Keratinocyte (primary cell): ENCODE measurements around the gene STIM1. TPM values are rescaled to one million over a fixed set of nuclear protein-coding genes. Genes with fewer than 3 reads are reported as not detected.

Experiments
- DNase-seq: peaks from one replicate; pipeline ENCODE4 v3.0.0-alpha.2; 2011; ENCODE audit warnings: low read depth, missing footprints, low spot score
- FAIRE-seq: peaks from 2 replicates; lab custom pipeline; 2011; peaks lifted over from hg19 to GRCh38; lab: Jason Lieb, UNC
- H2AFZ ChIP-seq: 2 replicates; pipeline ENCODE4 v1.6.0; 2012; ENCODE audit warnings: low read length, control low read depth, inconsistent platforms; ENCODE audit not compliant: control insufficient read depth
- H3K27ac ChIP-seq: 2 replicates; pipeline ENCODE4 v1.5.1; 2011; ENCODE audit warnings: low read length; ENCODE audit not compliant: control insufficient read depth, insufficient read depth
- H3K27me3 ChIP-seq: 3 replicates; pipeline ENCODE4 v1.6.0; 2011; ENCODE audit warnings: low read length; ENCODE audit not compliant: control insufficient read depth, insufficient read depth; ENCODE audit errors: extremely low read depth
- H3K36me3 ChIP-seq, 2 experiments: 2 replicates in 1 of 2; 3 replicates in 1 of 2; pipeline ENCODE4 v1.5.1; 2011; ENCODE audit warnings: low read length in 2 of 2, mild to moderate bottlenecking in 1 of 2; ENCODE audit not compliant: control insufficient read depth in 2 of 2, insufficient read depth in 2 of 2; ENCODE audit errors: extremely low read depth in 1 of 2
- H3K4me1 ChIP-seq: 3 replicates; pipeline ENCODE4 v1.5.1; 2011; ENCODE audit warnings: low read length; ENCODE audit not compliant: control insufficient read depth, insufficient read depth; ENCODE audit errors: extremely low read depth
- H3K4me2 ChIP-seq: 3 replicates; pipeline ENCODE4 v1.6.0; 2011; ENCODE audit warnings: low read depth, low read length; ENCODE audit not compliant: control insufficient read depth, insufficient read depth; ENCODE audit errors: extremely low read depth
- H3K4me3 ChIP-seq, 3 experiments: fragments of 200-600 bp in 1 of 3; sonication (generic) in 1 of 3; 2 replicates in 2 of 3; 3 replicates in 1 of 3; pipeline ENCODE4 v1.5.1; 2011 to 2016; ENCODE audit warnings: low read length in 3 of 3, mild to moderate bottlenecking in 3 of 3, control low read depth in 2 of 3, inconsistent platforms in 1 of 3, low read depth in 1 of 3, mixed read lengths in 1 of 3, mixed run types in 1 of 3, moderate library complexity in 1 of 3; ENCODE audit not compliant: control insufficient read depth in 2 of 3, insufficient read depth in 2 of 3; ENCODE audit errors: extremely low read depth in 1 of 3
- H3K79me2 ChIP-seq: 2 replicates; pipeline ENCODE4 v1.6.0; 2012; ENCODE audit warnings: low read length; ENCODE audit not compliant: control insufficient read depth, insufficient read depth
- H3K9ac ChIP-seq: 3 replicates; pipeline ENCODE4 v1.6.0; 2011; ENCODE audit warnings: low read length; ENCODE audit not compliant: control insufficient read depth, insufficient read depth; ENCODE audit errors: extremely low read depth
- H3K9me1 ChIP-seq: 3 replicates; pipeline ENCODE4 v1.6.0; 2011; ENCODE audit warnings: low read length; ENCODE audit not compliant: control insufficient read depth, insufficient read depth; ENCODE audit errors: extremely low read depth
- H3K9me3 ChIP-seq: 2 replicates; pipeline ENCODE4 v1.5.1; 2012; ENCODE audit warnings: low read depth, low read length; ENCODE audit not compliant: control insufficient read depth
- H4K20me1 ChIP-seq: 3 replicates; pipeline ENCODE4 v1.6.0; 2011; ENCODE audit warnings: low read length; ENCODE audit not compliant: control insufficient read depth, insufficient read depth; ENCODE audit errors: extremely low read depth
- CTCF ChIP-seq, 3 experiments: IDR thresholded peaks in 1 of 3; conservative IDR thresholded peaks in 1 of 3; optimal IDR thresholded peaks in 1 of 3; 2 replicates in 2 of 3; 3 replicates in 1 of 3; pipeline versions ENCODE3 to v1.5.1; 2011; ENCODE audit warnings: low read length in 3 of 3, mild to moderate bottlenecking in 3 of 3, moderate library complexity in 2 of 3, control low read depth in 1 of 3, inconsistent platforms in 1 of 3; ENCODE audit not compliant: insufficient read depth in 2 of 3; ENCODE audit errors: extremely low read depth in 1 of 3
- EZH2 ChIP-seq: IDR thresholded peaks from one replicate; pipeline ENCODE4 v1.6.1; 2012; ENCODE audit warnings: inconsistent platforms, mild to moderate bottlenecking, low read length, moderate library complexity
- dilution Hi-C: fragments of 300-500 bp; cut with MboI; formaldehyde crosslinking; loops from one replicate; pipeline ENCODE4 v1.7.0; 2020; ENCODE audit warnings: low sequenced_read_pairs; ENCODE audit not compliant: extremely low pct_ligation_motif_present
- polyA plus RNA-seq, 5 experiments: library from polyadenylated mRNA; depleted of rRNA in 3 of 5; stranded (reverse) in 3 of 5; stranded (forward) in 1 of 5; unstranded in 1 of 5; fragments of >200 nt; gene quantifications; 1 replicate in 1 of 5; 2 replicates in 3 of 5; 3 replicates in 1 of 5; pipeline versions ENCODE4 v1.2.1 to v1.2.3, GENCODE V29; 2011 to 2012; ENCODE audit warnings: missing spikeins in 2 of 5, low read depth in 1 of 5, low replicate concordance in 1 of 5

STIM1 gene
- polyA plus RNA-seq, 1 donor (not counting 4 experiments of a cell fraction or from before 2014, with no cell fraction given), result 23.7 TPM

GRCh38 chr11:3927129-3927796, 71.8 kb downstream of the STIM1 start:
- H3K9me3 ChIP-seq, result no peaks in the 10 kb centered on the region
- TF ChIP-seq CTCF (optimal IDR thresholded peaks at IDR 0.05 in 1 of 3, IDR thresholded peaks at IDR 0.05 in 1 of 3, conservative IDR thresholded peaks at IDR 0.05 in 1 of 3; ENCODE audit: extremely low read depth in 1 of 3, insufficient read depth in 2 of 3, low read length in 3 of 3) (no peak), EZH2 (no peak)
- H3K4me2 ChIP-seq, result no peak overlapping the region
- dilution Hi-C loops, result no loop called here
- H3K4me3 ChIP-seq, result no peak overlapping the region
- H2AFZ ChIP-seq, result no peak overlapping the region
- H3K9ac ChIP-seq, result no peak overlapping the region
- FAIRE-seq (no peak), DNase-seq (no peak)
- no peaks in the 10 kb centered on the region for H3K9me1 ChIP-seq
- no peaks in the 10 kb centered on the region for H4K20me1 ChIP-seq
- no peaks in the 10 kb centered on the region for H3K27me3 ChIP-seq
- H3K79me2 ChIP-seq, result peaks cover 16% of the 10 kb centered on the region
- peaks cover 8% of the 10 kb centered on the region for H3K4me1 ChIP-seq
- peaks cover 0 to 3% of the 10 kb centered on the region in 2 experiments for H3K36me3 ChIP-seq
- no peak overlapping the region for H3K27ac ChIP-seq

- H3K27me3 ChIP-seq, result no peaks in the 10 kb centered on the region
- no peak overlapping the region for H3K9ac ChIP-seq
- TF ChIP-seq EZH2, result no peak
- no peak for TF ChIP-seq CTCF (optimal IDR thresholded peaks at IDR 0.05 in 1 of 3, IDR thresholded peaks at IDR 0.05 in 1 of 3, conservative IDR thresholded peaks at IDR 0.05 in 1 of 3; ENCODE audit: extremely low read depth in 1 of 3, insufficient read depth in 2 of 3, low read length in 3 of 3)
- no peaks in the 10 kb centered on the region for H4K20me1 ChIP-seq
- no peak overlapping the region for H3K4me2 ChIP-seq
- H3K4me3 ChIP-seq, result no peak overlapping the region
- no peak overlapping the region for H2AFZ ChIP-seq
- FAIRE-seq (no peak), DNase-seq (no peak)
- H3K79me2 ChIP-seq, result peaks cover 18% of the 10 kb centered on the region
- no peak overlapping the region for H3K27ac ChIP-seq
- no peaks in the 10 kb centered on the region for H3K9me3 ChIP-seq
- dilution Hi-C loops, result no loop called here
- H3K9me1 ChIP-seq, result no peaks in the 10 kb centered on the region
- peaks cover 0 to 3% of the 10 kb centered on the region in 2 experiments for H3K36me3 ChIP-seq
- peaks cover 8% of the 10 kb centered on the region for H3K4me1 ChIP-seq
Observed at GRCh38 chr11:3929232-3929631, 73.8 kb downstream of the STIM1 start.
